GM18502 (cell line): Measurements from ENCODE around the gene NCF2.
"Not testable (repeated sequence)": the region's sequence is repeated elsewhere in the genome, so short reads cannot be mapped to it uniquely, and the experiment has no call there.

ENCODE experiments used
- ATAC-seq: cut with Tn5 transposase; IDR thresholded peaks from one replicate; pipeline ENCODE4 v1.9.1; 2021; ENCODE audit warnings: mild to moderate bottlenecking; ENCODE audit not compliant: unreplicated experiment, poor library complexity

The NCF2 gene

DNA sequence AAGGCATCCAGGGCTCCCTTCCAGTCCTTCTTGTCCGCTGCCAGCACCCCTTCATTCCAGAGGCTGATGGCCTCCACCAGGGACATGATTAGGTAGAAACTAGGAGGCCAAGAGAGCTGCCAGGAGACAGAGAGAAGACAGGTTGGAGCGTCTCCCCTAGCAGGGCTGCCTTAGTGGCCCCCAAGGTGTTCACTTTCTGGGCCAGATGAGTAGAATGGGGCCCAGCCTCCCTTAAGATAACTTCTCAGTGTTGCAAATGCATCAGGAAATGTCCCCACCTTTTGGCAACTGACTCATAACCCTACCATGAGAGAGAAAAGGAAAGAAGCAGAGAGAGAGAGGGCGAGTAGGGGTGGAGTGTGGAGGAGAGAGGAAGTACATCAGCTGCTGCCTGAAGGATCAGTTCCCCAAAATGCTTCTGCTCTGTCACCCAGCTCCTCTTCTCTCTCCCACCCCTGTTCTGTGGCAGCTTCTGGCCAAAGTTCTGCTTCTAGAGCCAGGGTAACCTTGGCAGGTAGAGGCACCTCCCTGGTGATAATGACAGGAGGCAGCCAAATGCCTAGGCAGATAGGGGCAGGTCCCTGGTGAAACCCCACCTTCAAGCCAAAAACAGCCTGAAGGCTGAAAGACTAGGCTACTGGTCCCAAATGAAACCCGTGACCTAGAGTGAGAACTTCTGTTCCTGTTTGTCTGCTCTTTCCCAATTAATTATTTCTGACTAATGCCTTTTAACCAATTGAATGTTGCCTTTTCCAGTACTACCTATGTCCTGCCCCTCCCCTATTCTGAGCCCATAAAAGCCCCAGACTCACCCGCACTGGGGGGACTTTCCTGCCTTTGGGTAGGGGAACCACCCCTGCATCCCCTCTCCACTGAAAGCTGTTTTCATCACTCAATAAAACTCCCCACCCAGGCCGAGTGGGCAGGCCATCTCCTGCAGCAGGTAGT, at the start of gene NCF2:
NCF2 (minus strand) TSS at position 216 of the 948 bp plus-strand sequence; CDS start at position 86, 130 bp downstream.
- peak; percentile 89 for ATAC-seq

GRCh38 chr1:183638649-183639387, 48.6 kb upstream of the NCF2 start:
- no peak for ATAC-seq

DNA sequence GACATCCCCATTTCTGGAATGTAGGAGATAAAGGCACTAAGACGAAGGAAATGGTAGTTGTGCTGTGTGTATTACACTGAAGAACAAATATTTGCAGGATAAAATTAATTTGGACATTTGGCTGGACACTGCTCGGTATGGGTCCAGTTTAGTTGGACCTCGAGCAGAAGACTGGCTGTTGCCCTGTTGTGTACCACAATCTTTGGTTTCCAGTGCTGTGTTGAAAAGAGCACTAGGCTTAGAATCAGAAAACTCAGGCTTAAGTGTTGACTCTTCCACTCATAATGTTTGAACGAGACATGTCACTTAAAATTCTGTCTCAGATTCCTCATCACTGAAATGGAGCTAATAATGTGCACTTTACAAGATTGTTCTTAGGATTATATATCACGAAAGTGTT, 46.5 kb upstream of the NCF2 start:
- no peak for ATAC-seq

GRCh38 chr1:183636334-183636682, 46.0 kb upstream of the NCF2 start:
- no peak for ATAC-seq

DNA sequence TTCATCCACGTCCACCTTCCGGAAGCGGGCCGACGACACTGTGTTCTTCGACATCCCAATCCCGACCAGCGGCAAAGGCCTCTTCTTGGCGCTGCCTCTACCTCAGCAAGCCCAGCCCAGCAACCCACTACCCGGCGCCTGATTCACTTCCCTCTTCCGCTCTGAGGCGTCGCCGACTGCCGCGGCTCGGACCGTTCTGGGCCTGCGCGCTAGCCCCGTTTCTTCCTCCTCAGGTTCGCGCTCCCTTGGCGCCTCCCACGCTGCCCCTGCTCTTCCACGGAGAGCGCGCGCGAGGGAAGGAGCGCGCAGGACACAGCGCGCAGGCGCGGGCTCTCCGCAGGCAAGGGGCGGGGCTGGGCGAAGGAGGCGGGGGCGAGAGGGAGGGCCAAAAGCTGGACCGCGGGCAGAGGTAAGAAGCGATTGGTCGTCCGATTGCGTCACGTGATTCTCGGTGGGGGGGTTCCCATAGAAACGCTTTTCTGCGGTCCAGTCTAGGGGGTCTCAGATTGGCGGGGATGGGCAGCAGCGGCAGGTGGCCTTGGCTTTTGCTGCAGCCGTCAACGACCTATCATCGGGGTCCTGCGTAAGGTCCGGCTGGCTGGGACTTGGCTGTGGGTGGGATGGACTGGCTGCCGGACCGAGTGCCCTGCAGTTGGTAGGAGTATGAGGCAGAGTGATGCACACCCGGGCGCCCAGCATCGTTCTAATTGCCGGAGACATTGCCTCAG, 45.5 kb upstream of the NCF2 start, which contains the start of gene ARPC5:
ARPC5 (minus strand) TSS at position 178 of the 728 bp plus-strand sequence; CDS start at position 54, 124 bp downstream.
- ATAC-seq = peak; percentile 82

- ATAC-seq = peak; percentile 19
Observed at GRCh38 chr1:183635099-183635605, 44.9 kb upstream of the NCF2 start.

GRCh38 chr1:183634429-183635065, 44.3 kb upstream of the NCF2 start:
- ATAC-seq = no peak

GRCh38 chr1:183633676-183634343, 43.6 kb upstream of the NCF2 start:
- ATAC-seq = peak; percentile 47

- no peak for ATAC-seq
Observed at GRCh38 chr1:183632964-183633363, 42.7 kb upstream of the NCF2 start.

DNA sequence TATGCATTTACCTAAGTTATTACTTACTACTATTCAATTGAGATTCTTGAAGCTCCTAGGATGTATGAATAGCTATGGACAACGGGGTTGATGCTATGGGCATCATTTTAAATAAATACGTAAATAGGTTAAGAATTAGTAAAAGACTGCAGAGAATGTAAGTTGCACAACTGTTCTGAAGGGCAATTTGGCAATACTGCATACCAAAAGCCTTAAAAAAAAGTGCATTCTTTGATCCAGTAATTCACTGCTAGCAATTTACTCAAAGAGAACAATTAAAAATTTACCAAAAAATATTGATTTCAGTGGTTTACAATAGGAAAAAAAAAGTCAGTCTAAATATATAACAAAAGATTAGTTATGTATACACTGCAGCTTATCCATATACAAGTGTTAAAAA, 41.9 kb upstream of the NCF2 start:
- no peak for ATAC-seq

DNA sequence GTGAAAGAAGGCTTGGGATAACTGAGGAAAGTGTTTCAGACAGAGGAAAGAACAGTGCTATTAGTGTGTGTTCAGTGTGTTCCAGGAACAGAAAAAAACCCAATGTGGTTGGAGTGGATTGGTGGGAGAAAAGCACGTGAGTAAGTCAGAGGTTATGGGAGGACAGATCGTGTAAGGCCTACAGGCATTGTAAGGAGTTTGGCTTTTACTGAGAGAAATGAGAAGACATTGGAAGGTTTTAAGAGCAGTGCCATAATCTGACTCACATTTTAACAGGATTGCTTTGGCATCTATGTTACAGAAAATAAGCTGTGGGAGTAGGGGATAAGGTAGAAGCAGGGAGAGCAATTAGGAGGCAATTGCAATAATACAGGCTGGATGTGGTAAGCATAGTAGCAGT, 40.5 kb upstream of the NCF2 start:
- no peak for ATAC-seq

DNA sequence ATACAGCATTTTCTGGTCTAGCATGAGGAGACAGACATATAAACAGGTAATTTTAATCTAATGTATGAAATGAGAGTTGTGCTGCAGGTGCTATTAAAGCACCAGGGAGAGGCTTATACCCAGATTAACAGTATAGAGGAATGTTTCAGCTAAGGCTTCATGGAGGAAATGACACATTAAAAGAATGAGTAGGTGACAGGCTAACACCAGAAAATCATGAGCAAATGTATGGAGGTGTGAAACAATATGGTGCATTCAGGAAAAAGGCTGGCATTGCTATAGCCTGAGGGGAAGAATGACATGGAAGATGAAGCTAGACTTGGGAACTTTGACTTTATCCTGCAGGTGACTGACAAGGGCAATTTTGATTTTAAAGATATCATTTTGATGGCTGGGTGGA, 38.3 kb upstream of the NCF2 start:
- no peak for ATAC-seq

DNA sequence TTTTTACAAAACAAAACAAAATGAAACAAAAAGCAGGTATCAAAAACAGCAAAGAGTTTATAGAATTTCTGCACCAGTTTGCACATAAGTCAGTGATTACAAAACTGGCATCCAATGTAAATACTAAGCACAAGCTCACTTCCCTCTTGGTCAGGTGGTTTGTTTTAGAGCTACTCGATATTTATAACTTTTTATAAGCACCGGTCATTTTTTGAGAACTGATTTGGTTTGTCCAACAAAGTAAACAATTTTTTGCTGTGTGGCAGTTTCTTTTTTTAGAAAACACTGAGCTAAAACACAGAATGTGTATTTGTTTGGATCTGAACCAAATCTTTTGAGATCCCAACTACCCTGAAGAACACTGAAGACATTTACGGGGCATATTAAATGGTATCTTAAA, 36.0 kb upstream of the NCF2 start:
- ATAC-seq = not testable (repeated sequence)

DNA sequence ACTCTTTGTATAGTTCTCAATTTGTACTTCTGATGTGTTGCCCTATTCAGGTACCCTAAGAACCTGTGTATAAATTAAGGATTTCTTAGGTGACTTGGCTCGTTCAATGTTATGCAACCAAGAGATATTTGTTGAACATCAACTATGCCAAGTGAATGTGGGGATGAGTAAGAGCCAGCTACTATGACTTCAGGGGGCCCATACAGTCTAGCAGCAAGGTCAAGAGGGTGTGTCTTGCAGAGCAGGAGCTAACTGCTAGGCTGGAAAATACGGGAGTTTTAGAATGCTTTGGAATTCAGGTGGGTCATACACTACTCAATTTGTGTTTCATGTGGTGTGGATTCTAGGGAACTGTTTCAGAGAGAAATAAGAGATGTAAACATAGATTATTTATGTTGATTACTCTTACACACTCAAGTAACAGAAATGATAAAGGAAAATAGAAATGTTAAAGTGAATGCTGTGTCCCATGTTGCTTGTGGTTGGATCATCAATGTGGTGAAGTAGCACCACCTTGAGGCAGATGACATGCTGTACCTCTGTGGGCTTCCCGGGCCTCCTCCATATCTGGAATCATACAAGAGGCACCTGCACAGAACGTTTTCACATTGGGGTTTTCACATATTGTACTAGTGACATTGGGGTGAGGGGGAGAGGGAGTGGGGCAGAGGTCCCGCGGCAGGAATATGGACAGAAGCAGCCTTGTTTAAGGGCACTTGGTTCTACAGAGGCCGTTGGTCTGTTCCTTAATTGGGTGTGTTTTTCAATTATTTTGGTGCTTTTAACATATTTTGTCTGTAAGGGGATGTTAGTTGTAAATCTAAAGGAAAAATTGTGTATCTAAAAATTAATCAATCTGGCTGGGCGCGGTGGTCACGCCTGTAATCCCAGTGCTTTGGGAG, 32.9 kb upstream of the NCF2 start:
- peak; percentile 80 for ATAC-seq

DNA sequence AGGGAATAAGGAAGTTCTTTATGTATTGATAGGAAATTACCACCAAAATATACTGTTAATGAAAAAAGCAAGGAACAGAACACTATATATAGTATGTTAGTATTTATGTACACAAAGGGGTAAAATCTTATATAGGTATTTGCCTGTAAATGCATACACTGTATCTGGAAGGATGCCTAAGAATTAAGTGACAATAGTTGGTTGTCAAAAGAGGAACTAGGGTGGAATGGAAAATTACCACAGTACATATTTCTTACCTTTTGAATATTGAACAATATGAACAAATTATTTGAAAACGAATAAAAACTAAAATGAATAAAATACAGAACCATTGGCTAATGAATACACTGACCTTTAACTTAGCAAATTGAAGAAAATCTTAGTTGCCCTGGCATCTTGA, 31.8 kb upstream of the NCF2 start:
- ATAC-seq = no peak

GRCh38 chr1:183620311-183620710, 30.1 kb upstream of the NCF2 start:
- no peak for ATAC-seq

DNA sequence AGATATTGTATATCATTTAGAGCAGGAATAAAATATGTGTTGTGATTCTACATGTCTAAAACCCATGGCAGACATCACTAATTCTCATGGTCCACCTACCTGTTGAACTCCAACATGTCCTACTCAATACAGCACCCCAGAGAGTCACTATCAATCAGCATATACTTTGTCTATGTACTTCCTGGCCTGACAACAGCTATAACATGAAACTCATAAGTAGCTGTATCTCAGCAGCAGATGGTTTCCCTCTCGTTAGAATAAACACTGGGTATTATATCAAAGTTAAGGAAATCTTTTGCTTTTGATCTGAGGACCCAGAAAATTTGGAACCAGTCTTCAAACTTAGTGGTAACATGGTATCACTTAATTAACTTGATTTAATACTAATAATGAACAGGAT, 29.5 kb upstream of the NCF2 start:
- ATAC-seq = no peak

GRCh38 chr1:183618202-183618601, 27.9 kb upstream of the NCF2 start:
- ATAC-seq = not testable (repeated sequence)
